ENCODE data around the gene METTL13. TPM values are rescaled to one million over a fixed set of nuclear protein-coding genes. Genes with fewer than 3 reads are reported as not detected.

Gene METTL13
- total RNA-seq, 1 experiment from 2014 or later: 64.5 TPM

DNA sequence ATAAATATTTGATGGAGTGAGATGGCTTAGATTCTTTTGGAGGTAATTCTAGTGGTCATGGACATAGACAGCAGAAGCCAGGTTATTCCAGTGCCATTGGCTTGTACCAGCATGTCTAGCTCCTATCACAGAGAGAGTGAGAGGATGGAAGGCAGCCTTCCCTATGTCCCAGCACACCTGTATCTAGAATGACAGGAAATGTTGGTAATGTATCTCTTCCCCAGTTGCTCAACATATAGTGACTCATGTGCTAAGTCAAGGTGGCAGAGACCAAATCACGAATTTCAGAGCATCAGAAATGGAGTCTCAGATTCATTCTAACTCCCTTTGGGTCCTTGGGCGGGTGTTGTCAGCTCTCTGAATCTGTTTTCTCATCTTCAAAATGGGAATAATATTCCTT is 28.4 kb downstream of the METTL13 start:
- H3K4me3 Mint-ChIP-seq: no peak overlapping the region
- Histone ChIP-seq H3K56ac (ENCODE audit: insufficient read length, low read depth, low read length) (no peak overlapping the region), H3K4me1 (ENCODE audit: insufficient read depth, low read length) (no peaks in the 10 kb centered on the region), H2BK120ac (ENCODE audit: low read depth, low read length, poor library complexity, severe bottlenecking) (no peak overlapping the region), H3K23me2 (ENCODE audit: insufficient read length, low read depth, low read length, poor library complexity, severe bottlenecking) (no peaks in the 10 kb centered on the region), H3K27ac (ENCODE audit: insufficient read length, low read depth, low read length) (no peak overlapping the region), H3K79me2 (ENCODE audit: insufficient read depth, low read length) (no peaks in the 10 kb centered on the region), H2AK5ac (ENCODE audit: insufficient read length, low read length) (no peak overlapping the region), H3K27me3 (ENCODE audit: insufficient read depth, low read length) (no peaks in the 10 kb centered on the region), H2AFZ (ENCODE audit: low read length) (no peak overlapping the region), H4K5ac (ENCODE audit: insufficient read length, low read depth, low read length) (no peak overlapping the region), H3T11ph (ENCODE audit: low read length) (no peak overlapping the region), H3K23ac (ENCODE audit: insufficient read length, low read depth, low read length) (no peak overlapping the region), H4K20me1 (ENCODE audit: control insufficient read depth, insufficient read depth, insufficient read length) (no peaks in the 10 kb centered on the region), H3K79me1 (ENCODE audit: insufficient read depth, low read depth, low read length, poor library complexity, severe bottlenecking) (no peaks in the 10 kb centered on the region), H4K91ac (ENCODE audit: insufficient read length, low read depth, low read length) (no peak overlapping the region), H3K4me2 (ENCODE audit: insufficient read depth, insufficient read length, low read length) (no peak overlapping the region), H3K9me3 (ENCODE audit: control insufficient read depth, low read depth, low read length) (no peaks in the 10 kb centered on the region), H3K14ac (ENCODE audit: insufficient read depth, low read length) (no peak overlapping the region), H3K9ac (ENCODE audit: extremely low read depth, insufficient read length, low read length) (no peak overlapping the region), H2BK5ac (ENCODE audit: insufficient read length, low read length) (no peak overlapping the region), H2BK20ac (ENCODE audit: low read depth, low read length, poor library complexity, severe bottlenecking) (no peak overlapping the region), H3K18ac (ENCODE audit: insufficient read length, low read depth, low read length) (no peak overlapping the region), H4K8ac (replicated peaks; ENCODE audit: insufficient read length, low read depth, low read length) (no peak overlapping the region), H2BK15ac (ENCODE audit: low read depth, low read length) (no peak overlapping the region), H3K4ac (ENCODE audit: low read depth, low read length) (no peak overlapping the region), H2BK12ac (ENCODE audit: insufficient read length, low read depth, low read length) (no peak overlapping the region)
- peaks cover 10 to 14% of the 10 kb centered on the region in 2 experiments; a peak in 3 of 4 replicates for H3K4me1 Mint-ChIP-seq
- H3K27me3 Mint-ChIP-seq (ENCODE audit: low read depth): no peaks in the 10 kb centered on the region
- no CpG with 5 or more reads among the region's 2 CpGs for whole genome bisulfite sequencing (ENCODE audit: extremely low coverage, insufficient read length, low lambda C conversion rate)
- H3K9me3 Mint-ChIP-seq: no peaks in the 10 kb centered on the region
- H3K27ac Mint-ChIP-seq: no peak overlapping the region
- TF ChIP-seq, protein P1, sequence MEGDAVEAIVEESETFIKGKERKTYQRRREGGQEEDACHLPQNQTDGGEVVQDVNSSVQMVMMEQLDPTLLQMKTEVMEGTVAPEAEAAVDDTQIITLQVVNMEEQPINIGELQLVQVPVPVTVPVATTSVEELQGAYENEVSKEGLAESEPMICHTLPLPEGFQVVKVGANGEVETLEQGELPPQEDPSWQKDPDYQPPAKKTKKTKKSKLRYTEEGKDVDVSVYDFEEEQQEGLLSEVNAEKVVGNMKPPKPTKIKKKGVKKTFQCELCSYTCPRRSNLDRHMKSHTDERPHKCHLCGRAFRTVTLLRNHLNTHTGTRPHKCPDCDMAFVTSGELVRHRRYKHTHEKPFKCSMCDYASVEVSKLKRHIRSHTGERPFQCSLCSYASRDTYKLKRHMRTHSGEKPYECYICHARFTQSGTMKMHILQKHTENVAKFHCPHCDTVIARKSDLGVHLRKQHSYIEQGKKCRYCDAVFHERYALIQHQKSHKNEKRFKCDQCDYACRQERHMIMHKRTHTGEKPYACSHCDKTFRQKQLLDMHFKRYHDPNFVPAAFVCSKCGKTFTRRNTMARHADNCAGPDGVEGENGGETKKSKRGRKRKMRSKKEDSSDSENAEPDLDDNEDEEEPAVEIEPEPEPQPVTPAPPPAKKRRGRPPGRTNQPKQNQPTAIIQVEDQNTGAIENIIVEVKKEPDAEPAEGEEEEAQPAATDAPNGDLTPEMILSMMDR (conservative IDR thresholded peaks at IDR 0.05): no peak
- H3K36me3 Mint-ChIP-seq (ENCODE audit: insufficient read depth in 1 of 3, low read depth in 3 of 3): no peaks in the 10 kb centered on the region
- no peak for DNase-seq
